Caco-2 (cell line): ENCODE results near the gene GLP2R. TPM values are rescaled to one million over a fixed set of nuclear protein-coding genes. Genes with fewer than 3 reads are reported as not detected.

Experiments used
- BruUV-seq: library from RNA; stranded (reverse); fragments of 400-500 nt; replicated peaks from 2 replicates; lab custom pipeline; 2021; lab: Mats Ljungman, UMichigan
- CTCF ChIA-PET: fragments of 300-600 bp; sonication (Branson Sonifier 250); formaldehyde crosslinking; loops from one replicate; lab custom pipeline; 2022; ENCODE audit warnings: antibody characterized with exemption; lab: Charles Lee
- POLR2A ChIA-PET: fragments of 300-600 bp; sonication (Branson Sonifier 250); formaldehyde crosslinking; loops from one replicate; lab custom pipeline; 2022; ENCODE audit warnings: antibody characterized with exemption; lab: Charles Lee
- DNase-seq, 2 experiments: peaks; one replicate each; pipeline versions ENCODE4 v3.0.0 to v3.0.0-alpha.2; 2020 to 2022
- H3K27me3 ChIP-seq: replicated peaks from 2 replicates; pipeline ENCODE4 v1.6.0; 2011; ENCODE audit warnings: low read length; ENCODE audit not compliant: control insufficient read depth, insufficient read depth
- H3K36me3 ChIP-seq: 2 replicates; pipeline ENCODE4 v1.5.1; 2011; ENCODE audit warnings: low read length; ENCODE audit not compliant: control insufficient read depth, insufficient read depth
- H3K4me1 ChIP-seq: fragments of 250-450 bp; sonication (Bioruptor Pico); 2 replicates; pipeline ENCODE4 v1.5.1; 2020; ENCODE audit warnings: mild to moderate bottlenecking
- H3K4me3 ChIP-seq: 2 replicates; pipeline ENCODE4 v1.5.1; 2011; ENCODE audit warnings: low read depth, mild to moderate bottlenecking, control low read depth, low read length
- H3K9me3 ChIP-seq: fragments of 250-450 bp; sonication (Bioruptor Pico); 2 replicates; pipeline ENCODE4 v1.5.1; 2020; ENCODE audit warnings: mild to moderate bottlenecking, moderate library complexity
- H3K27ac Mint-ChIP-seq: one replicate; pipeline ENCODE4 v1.8.0; 2022; ENCODE audit warnings: mixed read lengths; ENCODE audit not compliant: unreplicated experiment
- H3K27me3 Mint-ChIP-seq: one replicate; pipeline ENCODE4 v1.8.0; 2022; ENCODE audit warnings: mixed read lengths; ENCODE audit not compliant: insufficient read depth, unreplicated experiment
- H3K36me3 Mint-ChIP-seq: one replicate; pipeline ENCODE4 v1.8.0; 2022; ENCODE audit warnings: mild to moderate bottlenecking, mixed read lengths; ENCODE audit not compliant: insufficient read depth, unreplicated experiment
- H3K4me1 Mint-ChIP-seq: one replicate; pipeline ENCODE4 v1.8.0; 2022; ENCODE audit warnings: low read depth, mixed read lengths; ENCODE audit not compliant: unreplicated experiment
- H3K4me3 Mint-ChIP-seq: one replicate; pipeline ENCODE4 v1.8.0; 2022; ENCODE audit warnings: mild to moderate bottlenecking, moderate library complexity, mixed read lengths; ENCODE audit not compliant: unreplicated experiment
- H3K9me3 Mint-ChIP-seq: one replicate; pipeline ENCODE4 v1.8.0; 2022; ENCODE audit warnings: mixed read lengths; ENCODE audit not compliant: unreplicated experiment
- CTCF ChIP-seq, 2 experiments: fragments of 200-600 bp in 1 of 2; IDR thresholded peaks; 1 replicate in 1 of 2; 2 replicates in 1 of 2; pipeline versions ENCODE4 v1.5.1 to v1.8.0; 2011 to 2022; ENCODE audit warnings: antibody characterized with exemption in 1 of 2, control low read depth in 1 of 2, inconsistent platforms in 1 of 2, low read depth in 1 of 2, low read length in 1 of 2, mild to moderate bottlenecking in 1 of 2, moderate library complexity in 1 of 2; ENCODE audit not compliant: insufficient read depth in 1 of 2, severe bottlenecking in 1 of 2, unreplicated experiment in 1 of 2
- intact Hi-C: fragments of 100-400 bp; cut with micrococcal nuclease; formaldehyde crosslinking; loops from one replicate; pipeline ENCODE4 v1.10.0; 2022; ENCODE audit not compliant: unreplicated experiment
- total RNA-seq: library from RNA; stranded (reverse); gene quantifications from 2 replicates; pipeline ENCODE4 v1.2.3, GENCODE V29; 2022

Gene GLP2R
- total RNA-seq, 1 experiment from 2014 or later = not detected

GRCh38 chr17:9837551-9838471 is 12.1 kb downstream of the GLP2R start:
- Mint-ChIP-seq H3K27ac (no peak overlapping the region), H3K4me1 (no peaks in the 10 kb centered on the region), H3K27me3 (peaks cover 3% of the 10 kb centered on the region), H3K4me3 (no peak overlapping the region), H3K36me3 (no peaks in the 10 kb centered on the region), H3K9me3 (no peaks in the 10 kb centered on the region)
- Histone ChIP-seq H3K36me3 (no peaks in the 10 kb centered on the region), H3K27me3 (no peaks in the 10 kb centered on the region), H3K9me3 (no peaks in the 10 kb centered on the region), H3K4me3 (no peak overlapping the region), H3K4me1 (no peaks in the 10 kb centered on the region)
- BruUV-seq = no TSS peak
- intact Hi-C loops = no loop called here
- no peak for DNase-seq
- ChIA-PET POLR2A (no interaction called here), CTCF (no interaction called here)
- TF ChIP-seq CTCF (IDR thresholded peaks at IDR 0.05; ENCODE audit: insufficient read depth in 1 of 2, low read depth in 1 of 2, low read length in 1 of 2, severe bottlenecking in 1 of 2, unreplicated experiment in 1 of 2) = no peak

- H3K36me3 Mint-ChIP-seq = no peaks in the 10 kb centered on the region
- no peaks in the 10 kb centered on the region for H3K9me3 Mint-ChIP-seq
- H3K36me3 ChIP-seq = no peaks in the 10 kb centered on the region
- H3K27ac Mint-ChIP-seq = no peak overlapping the region
- H3K4me1 Mint-ChIP-seq = no peaks in the 10 kb centered on the region
- intact Hi-C loops = no loop called here
- CTCF ChIA-PET = no interaction called here
- DNase-seq = no peak
- no peak for TF ChIP-seq CTCF (IDR thresholded peaks at IDR 0.05; ENCODE audit: insufficient read depth in 1 of 2, low read depth in 1 of 2, low read length in 1 of 2, severe bottlenecking in 1 of 2, unreplicated experiment in 1 of 2)
- no peaks in the 10 kb centered on the region for H3K4me1 ChIP-seq
- H3K4me3 ChIP-seq = no peak overlapping the region
- POLR2A ChIA-PET = no interaction called here
- no peak overlapping the region for H3K4me3 Mint-ChIP-seq
- peaks cover 3% of the 10 kb centered on the region for H3K27me3 Mint-ChIP-seq
- H3K27me3 ChIP-seq = no peaks in the 10 kb centered on the region
- BruUV-seq = no TSS peak
- H3K9me3 ChIP-seq = no peaks in the 10 kb centered on the region
Measured at GRCh38 chr17:9839433-9839832, 13.7 kb downstream of the GLP2R start.

- DNase-seq = no peak
- Mint-ChIP-seq H3K9me3 (no peaks in the 10 kb centered on the region), H3K27me3 (peaks cover 3% of the 10 kb centered on the region), H3K4me3 (no peak overlapping the region), H3K4me1 (no peaks in the 10 kb centered on the region), H3K27ac (no peak overlapping the region), H3K36me3 (no peaks in the 10 kb centered on the region)
- no peaks in the 10 kb centered on the region for H3K36me3 ChIP-seq
- TF ChIP-seq CTCF (IDR thresholded peaks at IDR 0.05; ENCODE audit: insufficient read depth in 1 of 2, low read depth in 1 of 2, low read length in 1 of 2, severe bottlenecking in 1 of 2, unreplicated experiment in 1 of 2) = no peak
- no peaks in the 10 kb centered on the region for H3K4me1 ChIP-seq
- no peak overlapping the region for H3K4me3 ChIP-seq
- intact Hi-C loops = no loop called here
- no TSS peak for BruUV-seq
- H3K9me3 ChIP-seq = no peaks in the 10 kb centered on the region
- CTCF ChIA-PET = no interaction called here
- POLR2A ChIA-PET = no interaction called here
- no peaks in the 10 kb centered on the region for H3K27me3 ChIP-seq
Measured at GRCh38 chr17:9842057-9842758, 16.5 kb downstream of the GLP2R start.
